ENCODE data around the gene TBC1D22A. TPM values are rescaled to one million over a fixed set of nuclear protein-coding genes. Genes with fewer than 3 reads are reported as not detected.

The TBC1D22A gene
- polyA plus RNA-seq, 1 donor from 2014 or later = 9.3 TPM

- Histone ChIP-seq H3K27me3 (ENCODE audit: insufficient read depth, low read depth, low read length) (no peaks in the 10 kb centered on the region), H3K36me3 (ENCODE audit: insufficient read depth, low read length) (no peaks in the 10 kb centered on the region), H3K4me3 (ENCODE audit: low read length) (no peak overlapping the region), H3K9ac (ENCODE audit: low read length) (no peak overlapping the region), H2AFZ (ENCODE audit: low read depth, low read length) (no peak overlapping the region), H3K9me3 (ENCODE audit: low read length) (no peaks in the 10 kb centered on the region), H4K20me1 (ENCODE audit: insufficient read depth) (no peaks in the 10 kb centered on the region), H3K27ac (ENCODE audit: low read length) (no peak overlapping the region), H3K79me2 (replicated peaks; ENCODE audit: insufficient read depth, low read length) (no peaks in the 10 kb centered on the region), H3K4me2 (ENCODE audit: low read length) (no peak overlapping the region), H3K9me2 (ENCODE audit: insufficient read depth, low read length) (no peaks in the 10 kb centered on the region), H3F3A (ENCODE audit: insufficient read depth, low read length, poor library complexity, severe bottlenecking) (no peaks in the 10 kb centered on the region)
- TF ChIP-seq CTCF (IDR thresholded peaks at IDR 0.05; ENCODE audit: poor library complexity, severe bottlenecking) (no peak), EP300 (conservative IDR thresholded peaks at IDR 0.05; ENCODE audit: poor library complexity, severe bottlenecking) (no peak), TAF1 (IDR thresholded peaks at IDR 0.05; ENCODE audit: low read depth) (no peak), SMC3 (conservative IDR thresholded peaks at IDR 0.05; ENCODE audit: poor library complexity) (no peak), REST (IDR thresholded peaks at IDR 0.05; ENCODE audit: borderline replicate concordance) (no peak), EZH2 (IDR thresholded peaks at IDR 0.05; ENCODE audit: borderline replicate concordance, insufficient read depth, low read length, poor library complexity, severe bottlenecking) (no peak), MXI1 (conservative IDR thresholded peaks at IDR 0.05; ENCODE audit: poor library complexity, severe bottlenecking) (no peak), POLR2AphosphoS5 (IDR thresholded peaks at IDR 0.05) (no peak), RAD21 (conservative IDR thresholded peaks at IDR 0.05) (no peak)
Measured at GRCh38 chr22:47042116-47042825, 279.8 kb downstream of the TBC1D22A start.

GRCh38 chr22:47042861-47043496 is 280.5 kb downstream of the TBC1D22A start:
- Histone ChIP-seq H3K79me2 (replicated peaks; ENCODE audit: insufficient read depth, low read length) (no peaks in the 10 kb centered on the region), H3K27ac (ENCODE audit: low read length) (no peak overlapping the region), H3K9me3 (ENCODE audit: low read length) (no peaks in the 10 kb centered on the region), H3K27me3 (ENCODE audit: insufficient read depth, low read depth, low read length) (no peaks in the 10 kb centered on the region), H4K20me1 (ENCODE audit: insufficient read depth) (no peaks in the 10 kb centered on the region), H3K9me2 (ENCODE audit: insufficient read depth, low read length) (no peaks in the 10 kb centered on the region), H3K36me3 (ENCODE audit: insufficient read depth, low read length) (no peaks in the 10 kb centered on the region), H3K4me2 (ENCODE audit: low read length) (no peak overlapping the region), H3F3A (ENCODE audit: insufficient read depth, low read length, poor library complexity, severe bottlenecking) (no peaks in the 10 kb centered on the region), H3K4me3 (ENCODE audit: low read length) (no peak overlapping the region), H3K9ac (ENCODE audit: low read length) (no peak overlapping the region), H2AFZ (ENCODE audit: low read depth, low read length) (no peak overlapping the region)
- TF ChIP-seq MXI1 (conservative IDR thresholded peaks at IDR 0.05; ENCODE audit: poor library complexity, severe bottlenecking) (no peak), RAD21 (conservative IDR thresholded peaks at IDR 0.05) (no peak), SMC3 (conservative IDR thresholded peaks at IDR 0.05; ENCODE audit: poor library complexity) (no peak), TAF1 (IDR thresholded peaks at IDR 0.05; ENCODE audit: low read depth) (no peak), CTCF (IDR thresholded peaks at IDR 0.05; ENCODE audit: poor library complexity, severe bottlenecking) (no peak), EZH2 (IDR thresholded peaks at IDR 0.05; ENCODE audit: borderline replicate concordance, insufficient read depth, low read length, poor library complexity, severe bottlenecking) (no peak), REST (IDR thresholded peaks at IDR 0.05; ENCODE audit: borderline replicate concordance) (no peak), POLR2AphosphoS5 (IDR thresholded peaks at IDR 0.05) (no peak), EP300 (conservative IDR thresholded peaks at IDR 0.05; ENCODE audit: poor library complexity, severe bottlenecking) (no peak)
